AG20443 (cell line): ENCODE data around the gene ZNF281.
"Not testable (repeated sequence)": the region's sequence is repeated elsewhere in the genome, so short reads cannot be mapped to it uniquely, and the experiment has no call there.

Source experiments
- DNase-seq: peaks from one replicate; pipeline ENCODE4 v3.0.0; 2012; ENCODE audit warnings: low spot score, mixed read lengths

ZNF281 gene

GRCh38 chr1:200364091-200364759 is 45.6 kb downstream of the ZNF281 start:
- DNase-seq = no peak

DNA sequence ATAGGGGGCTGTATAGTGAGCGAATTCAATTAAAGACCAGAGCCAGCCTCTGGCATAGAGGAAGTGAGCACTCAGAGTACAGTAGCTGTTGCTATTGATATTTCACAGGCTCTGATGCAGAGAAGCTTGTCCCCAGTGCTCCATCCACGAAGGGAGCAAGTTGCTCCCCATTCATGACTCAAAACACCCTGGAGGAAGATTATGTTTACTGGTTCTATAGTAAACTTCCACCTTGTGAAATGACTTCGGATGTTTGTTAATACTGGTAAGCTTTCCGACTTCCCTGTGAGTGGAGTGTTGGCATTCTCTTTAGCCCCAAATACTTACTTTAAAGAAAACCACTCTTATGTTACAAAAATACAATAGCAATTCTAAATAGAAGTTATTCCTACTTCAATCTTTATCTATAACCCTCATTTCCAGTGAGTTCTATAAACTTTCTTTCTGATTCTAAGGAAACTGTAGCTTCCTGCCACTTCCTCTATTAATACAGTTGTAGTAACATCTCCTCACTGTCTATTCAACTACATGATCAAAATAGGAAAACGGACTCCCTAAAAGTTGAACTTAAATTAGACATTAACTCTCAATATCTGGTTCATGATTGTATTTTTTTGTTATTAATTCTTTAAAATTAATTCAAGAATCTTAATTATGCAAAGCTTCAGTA is 46.4 kb downstream of the ZNF281 start:
- DNase-seq = no peak

DNA sequence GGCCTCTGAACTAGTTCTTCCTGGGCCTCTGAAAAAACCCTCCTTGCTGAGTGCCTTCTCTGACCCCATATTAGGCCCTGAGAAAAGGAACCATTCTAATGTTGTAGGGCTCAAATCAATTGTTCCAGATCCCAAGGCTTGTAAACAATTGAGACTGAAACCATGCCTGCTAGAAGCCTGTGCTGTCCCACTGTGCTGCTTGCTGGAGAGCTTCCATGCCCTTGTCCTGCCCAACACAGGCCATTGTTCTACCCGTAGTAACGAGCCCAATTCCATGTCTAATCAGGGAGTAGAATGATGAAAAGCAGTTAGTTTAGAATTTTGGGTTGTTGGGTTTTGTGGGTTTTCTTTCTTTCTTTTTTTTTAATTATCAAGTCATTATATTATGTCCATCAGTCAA is 47.4 kb downstream of the ZNF281 start:
- DNase-seq = no peak

DNA sequence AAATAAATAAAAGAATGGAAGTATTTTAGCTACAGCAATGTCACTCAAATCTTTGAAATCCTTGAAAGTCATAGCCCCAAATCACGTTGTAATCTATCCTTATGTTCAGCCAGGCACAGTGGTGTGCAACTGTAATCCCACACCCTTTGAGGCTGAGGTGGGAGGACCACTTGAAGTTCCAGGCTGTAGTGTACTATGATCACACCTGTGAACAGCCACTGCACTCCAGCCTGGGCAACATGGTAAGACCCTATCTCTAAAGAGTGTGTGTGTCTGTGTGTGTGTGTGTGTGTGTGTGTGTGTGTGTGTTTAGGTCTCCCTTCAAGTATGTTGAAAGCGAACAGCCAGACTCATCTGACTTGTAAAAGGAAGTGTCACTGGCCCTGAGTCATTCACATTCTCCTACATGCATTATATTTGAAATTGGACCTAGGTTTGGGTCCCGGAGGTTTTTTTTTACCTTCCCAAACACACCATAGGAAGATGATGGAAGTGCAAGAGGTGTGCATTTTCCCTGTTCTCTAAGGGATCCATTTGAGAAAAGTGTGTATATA is 50.1 kb downstream of the ZNF281 start:
- DNase-seq = no peak

- DNase-seq = not testable (repeated sequence)
These were observed 51.9 kb downstream of the ZNF281 start for GRCh38 chr1:200357925-200358324.

- DNase-seq = no peak
These were observed 54.0 kb downstream of the ZNF281 start for GRCh38 chr1:200355801-200356200.
